T-cell (primary cell): ENCODE data around the gene GCHFR. TPM values are rescaled to one million over a fixed set of nuclear protein-coding genes. Genes with fewer than 3 reads are reported as not detected.

Source experiments
- ATAC-seq, 4 experiments: fragments of 200-7000 bp in 3 of 4; fragments of 150-1000 bp in 1 of 4; cut with Tn5 transposase; replicated peaks in 1 of 4; 1 replicate in 3 of 4; 2 replicates in 1 of 4; pipeline ENCODE4 v1.10.0; 2021; ENCODE audit warnings: moderate library complexity in 3 of 4, mild to moderate bottlenecking in 2 of 4, moderate number of reproducible peaks in 1 of 4
- CTCF ChIA-PET, 2 donors: fragments of 300-600 bp; sonication (Branson Sonifier 250); formaldehyde crosslinking; loops; one replicate each; lab custom pipeline; 2022; ENCODE audit warnings: antibody characterized with exemption in 2 of 2; lab: Charles Lee
- POLR2A ChIA-PET, 2 donors: fragments of 300-600 bp; sonication (Branson Sonifier 250); formaldehyde crosslinking; loops; one replicate each; lab custom pipeline; 2022; ENCODE audit warnings: antibody characterized with exemption in 2 of 2; lab: Charles Lee
- DNase-seq, 35 experiments: peaks; one replicate each; pipeline versions ENCODE4 v3.0.0 to v3.0.0-alpha.2; 2013 to 2023
- H3K27ac ChIP-seq: one replicate; pipeline ENCODE4 v1.5.1; 2013; ENCODE audit warnings: low read length
- H3K27me3 ChIP-seq, 2 experiments: replicated peaks in 1 of 2; 1 replicate in 1 of 2; 2 replicates in 1 of 2; pipeline versions ENCODE4 v1.6.1 to v1.7.0; 2013; ENCODE audit warnings: low read length in 1 of 2, mixed read lengths in 1 of 2; ENCODE audit not compliant: control insufficient read depth in 2 of 2, insufficient read depth in 2 of 2; ENCODE audit errors: extremely low read depth in 1 of 2
- H3K36me3 ChIP-seq, 2 donors: 1 replicate in 1 of 2; 2 replicates in 1 of 2; pipeline versions ENCODE4 v1.6.1 to v1.7.0; 2013; ENCODE audit warnings: low read length in 1 of 2; ENCODE audit not compliant: control insufficient read depth in 2 of 2, insufficient read depth in 1 of 2; ENCODE audit errors: extremely low read depth in 1 of 2
- H3K4me1 ChIP-seq, 2 experiments: 1 replicate in 1 of 2; 2 replicates in 1 of 2; pipeline versions ENCODE4 v1.6.1 to v1.7.0; 2013; ENCODE audit warnings: low read length in 2 of 2, mixed read lengths in 1 of 2; ENCODE audit not compliant: insufficient read depth in 2 of 2, control insufficient read depth in 1 of 2; ENCODE audit errors: extremely low read depth in 1 of 2
- H3K4me3 ChIP-seq, 2 donors: 1 replicate in 1 of 2; 2 replicates in 1 of 2; pipeline versions ENCODE4 v1.5.1 to v1.7.0; 2013; ENCODE audit warnings: mild to moderate bottlenecking in 2 of 2, low read length in 1 of 2, moderate library complexity in 1 of 2; ENCODE audit not compliant: control insufficient read depth in 1 of 2; ENCODE audit errors: extremely low read depth in 1 of 2
- H3K9me3 ChIP-seq: 2 replicates; pipeline ENCODE4 v1.7.0; 2013
- H3K27ac Mint-ChIP-seq, 2 donors: one replicate each; pipeline ENCODE4 v1.8.0; 2020 to 2021; ENCODE audit warnings: mild to moderate bottlenecking in 2 of 2, mixed read lengths in 2 of 2
- H3K27me3 Mint-ChIP-seq, 2 donors: one replicate each; pipeline ENCODE4 v1.8.0; 2021 to 2022; ENCODE audit warnings: mixed read lengths in 2 of 2
- H3K36me3 Mint-ChIP-seq: one replicate; pipeline ENCODE4 v1.8.0; 2021; ENCODE audit warnings: mixed read lengths
- H3K4me1 Mint-ChIP-seq, 3 donors: one replicate each; pipeline ENCODE4 v1.8.0; 2020 to 2022; ENCODE audit warnings: mixed read lengths in 3 of 3, mild to moderate bottlenecking in 1 of 3
- H3K4me3 Mint-ChIP-seq, 3 donors: one replicate each; pipeline ENCODE4 v1.8.0; 2020 to 2022; ENCODE audit warnings: mild to moderate bottlenecking in 3 of 3, mixed read lengths in 3 of 3, moderate library complexity in 3 of 3
- H3K9me3 Mint-ChIP-seq, 3 donors: one replicate each; pipeline ENCODE4 v1.8.0; 2020 to 2022; ENCODE audit warnings: mixed read lengths in 3 of 3
- WGBS: methylation state at CpG from one replicate; pipeline ENCODE4 v1.1.5; 2013; ENCODE audit warnings: missing lambda C conversion rate; ENCODE audit not compliant: insufficient coverage; 5-methylcytosine and 5-hydroxymethylcytosine counted together
- total RNA-seq, 35 experiments: library from RNA in 6 of 35; stranded (reverse) in 6 of 35; fragments of 120-200 nt in 1 of 35; gene quantifications; one replicate each; pipeline versions ENCODE4 v1.2.1 to v1.2.4 and lab custom pipeline; 2013 to 2026

GCHFR gene
- total RNA-seq, 5 donors from 2014 or later (not counting 1 experiment from before 2014, with no cell fraction given), result 13.7 to 29.9 (median 28.4) TPM

DNA sequence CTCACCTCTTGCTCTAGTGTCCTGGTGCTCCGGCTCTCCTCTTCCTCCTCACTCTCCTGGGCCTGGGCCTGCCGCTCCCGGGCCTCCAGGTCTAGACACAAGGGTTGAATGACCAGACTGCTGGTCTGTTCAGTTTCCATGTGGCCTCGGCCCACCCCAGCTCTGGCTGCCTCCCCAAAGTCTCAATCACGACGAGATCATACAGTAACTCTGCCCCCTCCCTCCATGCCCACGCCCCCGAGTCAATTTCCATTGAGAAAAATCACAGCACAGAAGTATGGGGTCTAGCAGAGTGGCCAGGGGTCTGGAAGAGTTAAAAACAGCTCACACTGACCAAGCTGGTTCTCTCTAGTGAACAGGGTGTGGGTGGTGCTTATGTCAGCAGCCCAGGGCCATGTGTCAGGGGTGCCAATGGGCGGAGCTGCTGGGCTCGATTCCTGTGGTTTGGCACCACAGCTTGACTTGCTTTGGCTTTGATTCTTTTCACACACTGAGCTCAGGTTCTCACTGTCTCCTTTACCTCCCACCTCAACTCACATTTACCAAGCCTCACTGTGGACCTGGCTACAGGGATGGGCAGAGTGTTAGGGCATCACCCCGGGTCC lies 12.8 kb downstream of the GCHFR start:
- Histone ChIP-seq H3K27ac (peak overlapping the region; percentile 10), H3K27me3 (no peaks in the 10 kb centered on the region), H3K9me3 (no peaks in the 10 kb centered on the region), H3K4me3 (no peak overlapping the region), H3K36me3 (peaks cover 14 to 70% of the 10 kb centered on the region in 2 donors), H3K4me1 (peaks cover 0 to 16% of the 10 kb centered on the region in 2 experiments)
- H3K27ac Mint-ChIP-seq, result peak overlapping the region in 1 of 2 donors; percentile 52
- 98% methylated on average over 4 of the region's 11 CpGs for WGBS
- peaks cover 25% of the 10 kb centered on the region for H3K36me3 Mint-ChIP-seq
- no peak overlapping the region for H3K4me3 Mint-ChIP-seq
- H3K9me3 Mint-ChIP-seq, result no peaks in the 10 kb centered on the region
- ChIA-PET POLR2A (interaction anchor here (0.6 to 1.0 kb wide), 3 partner anchors 32 to 187 kb away, joined by 3 to 4 read pairs (median 4); no protein-coding TSS in a partner anchor), CTCF (interaction anchor here (0.6 to 1.2 kb wide), 10 partner anchors 8 to 187 kb away, joined by 3 to 9 read pairs (median 5); partner anchors contain the start of gene C15orf62 (in 1 of the 2))
- DNase-seq (peak in 29 of 35 experiments; percentile 22 to 75 (median 53)), ATAC-seq (peak; percentile 31 to 80 (median 68))
- peaks cover 0 to 7% (median 5%) of the 10 kb centered on the region in 3 donors for H3K4me1 Mint-ChIP-seq
- no peaks in the 10 kb centered on the region for H3K27me3 Mint-ChIP-seq

- POLR2A ChIA-PET, result interaction anchor here (0.5 to 1.1 kb wide), 4 partner anchors 29 to 268 kb away, joined by 3 to 4 read pairs (median 4); no protein-coding TSS in a partner anchor
- no peaks in the 10 kb centered on the region for H3K27me3 Mint-ChIP-seq
Observed at GRCh38 chr15:40782609-40783227, 18.9 kb downstream of the GCHFR start.

DNA sequence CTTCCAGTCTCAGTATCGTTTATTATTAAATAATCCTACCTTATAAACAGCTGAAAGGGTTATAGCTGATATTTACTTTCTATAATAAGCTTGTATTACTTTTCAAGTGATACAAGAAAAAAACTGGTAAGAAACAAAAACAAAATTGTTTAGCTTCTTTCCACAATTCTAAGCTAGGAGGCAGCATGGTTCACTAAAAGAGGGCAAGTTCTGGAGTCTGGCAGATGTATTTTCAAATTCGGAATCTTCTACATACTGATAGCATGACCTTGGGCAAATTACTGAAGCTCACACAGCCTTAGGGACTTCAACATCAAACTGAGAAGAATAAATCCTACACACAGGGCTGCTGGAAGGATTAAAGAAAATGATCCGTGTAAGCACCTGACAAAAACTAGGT lies 21.3 kb downstream of the GCHFR start:
- Mint-ChIP-seq H3K4me3 (no peak overlapping the region), H3K36me3 (no peaks in the 10 kb centered on the region), H3K27me3 (no peaks in the 10 kb centered on the region), H3K27ac (no peak overlapping the region), H3K4me1 (peaks cover 27 to 32% (median 28%) of the 10 kb centered on the region in 3 donors), H3K9me3 (no peaks in the 10 kb centered on the region)
- no CpG with 5 or more reads among the region's 3 CpGs for WGBS
- CTCF ChIA-PET, result interaction anchor here (0.7 to 1.2 kb wide), 3 partner anchors 11 to 196 kb away, joined by 3 to 6 read pairs (median 4); no protein-coding TSS in a partner anchor
- Histone ChIP-seq H3K27me3 (no peaks in the 10 kb centered on the region), H3K36me3 (no peaks in the 10 kb centered on the region), H3K4me1 (peaks cover 3 to 26% of the 10 kb centered on the region in 2 experiments), H3K27ac (no peak overlapping the region), H3K4me3 (no peak overlapping the region), H3K9me3 (no peaks in the 10 kb centered on the region)
- ATAC-seq (no peak), DNase-seq (no peak)
- POLR2A ChIA-PET, result interaction anchor here in 1 of 2 donors (0.6 kb wide), 1 partner anchor 71 kb away, joined by 8 read pairs; no protein-coding TSS in a partner anchor

More at GRCh38 chr15:40782609-40783227, 18.9 kb downstream of the GCHFR start:
- ATAC-seq (peak; percentile 90 to 96 (median 94)), DNase-seq (peak; percentile 60 to 85 (median 73))
- H3K27ac Mint-ChIP-seq, result peak overlapping the region in 1 of 2 donors; percentile 55
- Histone ChIP-seq H3K4me3 (no peak overlapping the region), H3K9me3 (no peaks in the 10 kb centered on the region), H3K27me3 (no peaks in the 10 kb centered on the region), H3K27ac (no peak overlapping the region), H3K4me1 (peaks cover 3 to 15% of the 10 kb centered on the region in 2 experiments), H3K36me3 (peaks cover 10 to 21% of the 10 kb centered on the region in 2 donors)
- no peak overlapping the region for H3K4me3 Mint-ChIP-seq
- H3K9me3 Mint-ChIP-seq, result no peaks in the 10 kb centered on the region
- CTCF ChIA-PET, result interaction anchor here (0.6 to 2.0 kb wide), 23 partner anchors 13 to 218 kb away, joined by 3 to 15 read pairs (median 5); partner anchors contain the start of genes C15orf62 (in 1 of the 2), CCDC32 (in 1 of the 2), DNAJC17 (in 1 of the 2) and RAD51 (in 1 of the 2)
- H3K4me1 Mint-ChIP-seq, result peaks cover 16 to 22% (median 18%) of the 10 kb centered on the region in 3 donors
- H3K36me3 Mint-ChIP-seq, result peaks cover 8% of the 10 kb centered on the region
- 56% methylated on average over 4 of the region's 8 CpGs for WGBS

DNA sequence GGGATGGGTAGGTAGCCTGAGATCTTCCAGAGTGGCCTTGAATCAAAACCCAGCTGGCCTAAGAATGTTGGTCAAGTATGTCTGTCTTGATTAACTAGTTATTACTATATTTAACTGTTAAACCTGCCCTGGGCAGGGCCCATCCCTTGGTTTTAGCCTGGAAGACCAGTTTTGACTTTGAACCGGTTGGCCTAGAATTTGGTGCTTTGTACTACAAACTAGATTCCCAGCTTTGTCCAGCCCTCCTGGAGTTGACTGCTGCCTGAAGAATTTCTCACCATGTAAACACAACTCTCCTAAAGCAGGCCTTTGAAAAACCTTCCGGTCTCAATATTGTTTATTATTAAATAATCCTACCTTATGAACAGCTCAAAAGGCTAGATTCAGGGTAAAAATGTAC lies 21.9 kb downstream of the GCHFR start:
- DNase-seq, result no peak
- Histone ChIP-seq H3K27ac (no peak overlapping the region), H3K27me3 (no peaks in the 10 kb centered on the region), H3K4me1 (peaks cover 3 to 26% of the 10 kb centered on the region in 2 experiments), H3K36me3 (no peaks in the 10 kb centered on the region), H3K9me3 (no peaks in the 10 kb centered on the region), H3K4me3 (no peak overlapping the region)
- no peak for ATAC-seq
- Mint-ChIP-seq H3K27me3 (no peaks in the 10 kb centered on the region), H3K4me3 (no peak overlapping the region), H3K9me3 (no peaks in the 10 kb centered on the region), H3K4me1 (peaks cover 27 to 32% (median 28%) of the 10 kb centered on the region in 3 donors), H3K36me3 (no peaks in the 10 kb centered on the region), H3K27ac (no peak overlapping the region)
- ChIA-PET CTCF (interaction anchor here (0.5 to 1.0 kb wide), 3 partner anchors 9 to 146 kb away, joined by 3 to 5 read pairs (median 3); no protein-coding TSS in a partner anchor), POLR2A (interaction anchor here in 1 of 2 donors (0.6 kb wide), 1 partner anchor 222 kb away, joined by 3 read pairs; no protein-coding TSS in a partner anchor)
- no CpG with 5 or more reads among the region's 2 CpGs for WGBS

GRCh38 chr15:40787344-40787841 lies 23.5 kb downstream of the GCHFR start:
- Mint-ChIP-seq H3K27me3 (no peaks in the 10 kb centered on the region), H3K36me3 (peaks cover 6% of the 10 kb centered on the region), H3K4me1 (peaks cover 26 to 32% (median 27%) of the 10 kb centered on the region in 3 donors), H3K9me3 (no peaks in the 10 kb centered on the region), H3K27ac (peak overlapping the region; percentile 54 to 55), H3K4me3 (peak overlapping the region in 1 of 3 donors; percentile 47)
- Histone ChIP-seq H3K9me3 (no peaks in the 10 kb centered on the region), H3K27ac (peak overlapping the region; percentile 30), H3K4me1 (peaks cover 3 to 25% of the 10 kb centered on the region in 2 experiments), H3K4me3 (no peak overlapping the region), H3K27me3 (no peaks in the 10 kb centered on the region), H3K36me3 (peaks cover 0 to 6% of the 10 kb centered on the region in 2 donors)
- ChIA-PET POLR2A (interaction anchor here in 1 of 2 donors (0.6 to 0.7 kb wide), 2 partner anchors 14 to 116 kb away, joined by 3 read pairs; no protein-coding TSS in a partner anchor), CTCF (interaction anchor here (0.6 to 1.6 kb wide), 4 partner anchors 17 to 108 kb away, joined by 3 to 5 read pairs (median 4); partner anchors contain the start of genes DNAJC17 (in 1 of the 2), RAD51 (in 1 of the 2) and ZFYVE19 (in 1 of the 2))
- WGBS, result 57% methylated on average over 1 of the region's 4 CpGs
- ATAC-seq (peak; percentile 67 to 74 (median 70)), DNase-seq (peak in 32 of 35 experiments; percentile 4 to 59 (median 41))
